Stomach (tissue), 4 donors: ENCODE measurements around the gene AGAP1.

Experiments
- POLR2A ChIP-seq, 4 donors: fragments of 450-650 bp; IDR thresholded peaks; one replicate each; pipeline ENCODE4 v1.6.1; 2016; ENCODE audit warnings: antibody characterized with exemption in 4 of 4, control low read depth in 2 of 4, mild to moderate bottlenecking in 1 of 4, moderate library complexity in 1 of 4
- POLR2AphosphoS5 ChIP-seq, 3 donors: sonication (generic); formaldehyde crosslinking; IDR thresholded peaks; one replicate each; pipeline ENCODE4 v1.6.1; 2016; ENCODE audit warnings: antibody characterized with exemption in 3 of 3

DNA sequence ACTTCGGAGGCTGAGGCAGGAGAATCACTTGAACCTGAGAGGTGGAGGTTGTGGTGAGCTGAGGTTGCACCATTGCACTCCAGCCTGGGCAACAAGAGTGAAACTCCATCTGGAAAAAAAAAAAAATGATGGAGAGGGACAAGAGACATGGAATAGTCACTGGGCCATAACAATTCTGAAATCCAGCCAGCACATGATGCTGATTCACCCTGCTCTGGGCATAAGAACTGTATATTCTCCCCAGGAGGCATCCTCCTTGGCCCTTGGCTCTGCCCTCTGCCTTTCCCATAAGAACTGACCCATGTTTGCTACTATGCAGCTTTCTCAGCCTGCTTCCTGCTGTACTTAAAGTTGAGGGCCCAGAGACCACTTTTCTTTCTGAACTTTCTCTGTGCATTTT lies 376.7 kb downstream of the AGAP1 start:
- TF ChIP-seq POLR2A (IDR thresholded peaks at IDR 0.05) (no peak), POLR2AphosphoS5 (IDR thresholded peaks at IDR 0.05) (no peak)
